ENCODE measurements around the gene HDAC3. TPM values are rescaled to one million over a fixed set of nuclear protein-coding genes. Genes with fewer than 3 reads are reported as not detected.

HDAC3 gene
- total RNA-seq, 1 experiment from 2014 or later: 76.0 TPM

GRCh38 chr5:141597394-141597793 is 39.3 kb downstream of the HDAC3 start:
- Histone ChIP-seq H3F3A (ENCODE audit: insufficient read depth, low read depth) (0 out of 2 replicates have a peak, but pooled peaks cover 6% of the 10 kb centered on the region), H3K4me2 (no peak overlapping the region), H4K20me1 (ENCODE audit: insufficient read depth) (peaks cover 24% of the 10 kb centered on the region), H3K36me3 (ENCODE audit: low read depth) (0 out of 2 replicates have a peak, but pooled peaks cover under 1% of the 10 kb centered on the region), H3K9me3 (ENCODE audit: insufficient read depth, low read depth) (no peaks in the 10 kb centered on the region), H3K4me3 (no peak overlapping the region), H2AFZ (no peak overlapping the region), H3K4me1 (replicated peaks; ENCODE audit: insufficient read depth) (no peaks in the 10 kb centered on the region), H3K27ac (no peak overlapping the region), H3K27me3 (ENCODE audit: insufficient read depth, low read depth) (no peaks in the 10 kb centered on the region), H3K79me2 (ENCODE audit: low read depth) (peaks cover 79% of the 10 kb centered on the region), H3K9me2 (ENCODE audit: insufficient read depth) (no peaks in the 10 kb centered on the region)
- BruUV-seq (replicated peaks): no TSS peak
- CTCF ChIA-PET: interaction anchor here (1.1 kb wide), 1 partner anchor 21 kb away, joined by 5 read pairs; the partner anchor contains the start of gene DIAPH1
- intact Hi-C loops (cut with micrococcal nuclease; ENCODE audit: unreplicated experiment): loop anchor here (10.0 kb wide), 1 partner anchor 367 kb away; the partner anchor contains the start of gene RNF14
- POLR2A ChIA-PET (ENCODE audit: unreplicated experiment): no interaction called here
- peak in 1 of 2 experiments; percentile 36 for DNase-seq
- TF ChIP-seq CTCF (conservative IDR thresholded peaks at IDR 0.05) (no peak), EZH2 (IDR thresholded peaks at IDR 0.05; ENCODE audit: low read depth) (no peak)

DNA sequence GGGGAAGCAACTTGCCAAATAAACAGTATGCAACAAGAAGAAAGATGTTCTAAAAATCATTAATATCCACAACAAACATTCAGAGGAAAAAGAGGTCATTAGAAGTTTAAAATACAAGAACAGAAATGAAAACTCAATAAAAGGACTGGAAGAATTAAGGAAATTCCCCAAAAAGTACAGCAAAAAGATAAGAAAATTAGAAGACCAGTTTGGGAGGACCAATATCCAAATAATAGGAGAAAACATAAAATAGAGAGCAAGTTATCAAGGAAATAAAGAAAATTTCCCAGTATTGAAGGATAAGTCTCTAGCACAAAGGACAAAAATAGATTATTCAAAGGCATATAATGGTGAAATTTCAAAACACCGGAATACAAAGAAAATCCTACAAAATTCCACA is 39.8 kb downstream of the HDAC3 start:
- H3F3A ChIP-seq (ENCODE audit: insufficient read depth, low read depth): 0 out of 2 replicates have a peak, but pooled peaks cover 8% of the 10 kb centered on the region
- TF ChIP-seq EZH2 (IDR thresholded peaks at IDR 0.05; ENCODE audit: low read depth): no peak
- TF ChIP-seq CTCF (conservative IDR thresholded peaks at IDR 0.05): no peak
- no peak for DNase-seq
- intact Hi-C loops (cut with micrococcal nuclease; ENCODE audit: unreplicated experiment): loop anchor here (10.0 kb wide), 1 partner anchor 368 kb away; the partner anchor contains the start of gene RNF14
- H3K9me3 ChIP-seq (ENCODE audit: insufficient read depth, low read depth): no peaks in the 10 kb centered on the region
- no peaks in the 10 kb centered on the region for H3K9me2 ChIP-seq (ENCODE audit: insufficient read depth)
- no peaks in the 10 kb centered on the region for H3K4me1 ChIP-seq (replicated peaks; ENCODE audit: insufficient read depth)
- 0 out of 2 replicates have a peak, but pooled peaks cover 3% of the 10 kb centered on the region for H3K36me3 ChIP-seq (ENCODE audit: low read depth)
- no TSS peak for BruUV-seq (replicated peaks)
- no peak overlapping the region for H2AFZ ChIP-seq
- H4K20me1 ChIP-seq (ENCODE audit: insufficient read depth): peaks cover 27% of the 10 kb centered on the region
- no peaks in the 10 kb centered on the region for H3K27me3 ChIP-seq (ENCODE audit: insufficient read depth, low read depth)
- peaks cover 77% of the 10 kb centered on the region for H3K79me2 ChIP-seq (ENCODE audit: low read depth)
- H3K4me3 ChIP-seq: no peak overlapping the region
- POLR2A ChIA-PET (ENCODE audit: unreplicated experiment): no interaction called here
- no peak overlapping the region for H3K4me2 ChIP-seq
- H3K27ac ChIP-seq: no peak overlapping the region
- CTCF ChIA-PET: interaction anchor here (1.1 kb wide), 1 partner anchor 22 kb away, joined by 5 read pairs; the partner anchor contains the start of gene DIAPH1

- H2AFZ ChIP-seq: no peak overlapping the region
- intact Hi-C loops (cut with micrococcal nuclease; ENCODE audit: unreplicated experiment): loop anchor here (10.0 kb wide), 1 partner anchor 375 kb away; the partner anchor contains the start of gene RNF14
- H3K27me3 ChIP-seq (ENCODE audit: insufficient read depth, low read depth): no peaks in the 10 kb centered on the region
- no peak overlapping the region for H3K27ac ChIP-seq
- DNase-seq: no peak
- BruUV-seq (replicated peaks): no TSS peak
- no peak overlapping the region for H3K4me3 ChIP-seq
- 0 out of 2 replicates have a peak, but pooled peaks cover 8% of the 10 kb centered on the region for H3F3A ChIP-seq (ENCODE audit: insufficient read depth, low read depth)
- POLR2A ChIA-PET (ENCODE audit: unreplicated experiment): interaction anchor here (0.5 kb wide), 1 partner anchor 12 kb away, joined by 5 read pairs; no protein-coding TSS in a partner anchor
- H3K79me2 ChIP-seq (ENCODE audit: low read depth): peaks cover 33% of the 10 kb centered on the region
- H4K20me1 ChIP-seq (ENCODE audit: insufficient read depth): peaks cover 33% of the 10 kb centered on the region
- H3K4me1 ChIP-seq (replicated peaks; ENCODE audit: insufficient read depth): no peaks in the 10 kb centered on the region
- CTCF ChIA-PET: interaction anchor here (0.6 to 1.0 kb wide), 2 partner anchors 29 to 30 kb away, joined by 3 to 4 read pairs; partner anchors contain the start of gene DIAPH1
- H3K9me2 ChIP-seq (ENCODE audit: insufficient read depth): no peaks in the 10 kb centered on the region
- no peak overlapping the region for H3K4me2 ChIP-seq
- peaks cover 24% of the 10 kb centered on the region; the same call in 1 of the 2 replicates for H3K36me3 ChIP-seq (ENCODE audit: low read depth)
- no peak for TF ChIP-seq CTCF (conservative IDR thresholded peaks at IDR 0.05)
- no peak for TF ChIP-seq EZH2 (IDR thresholded peaks at IDR 0.05; ENCODE audit: low read depth)
- H3K9me3 ChIP-seq (ENCODE audit: insufficient read depth, low read depth): no peaks in the 10 kb centered on the region
Measured at GRCh38 chr5:141590127-141590526, 46.5 kb downstream of the HDAC3 start.

Data from PC-9 (cell line).